ENCODE results near the gene TRMT61A. TPM values are rescaled to one million over a fixed set of nuclear protein-coding genes. Genes with fewer than 3 reads are reported as not detected.

TRMT61A gene
- total and polyA plus RNA-seq, 2 of the 13 experiments (the other 11 are each of a cell fraction or from before 2014, with no cell fraction given) = 6.5 to 13.6 TPM

- TF ChIP-seq ZHX2 (IDR thresholded peaks at IDR 0.05; ENCODE audit: low read depth) (peak; percentile 36; the same call in 1 of the 2 replicates), ZHX2 (CRISPR knock-in tag; IDR thresholded peaks at IDR 0.05; ENCODE audit: borderline replicate concordance) (no peak), HOXA3 (CRISPR knock-in tag; IDR thresholded peaks at IDR 0.05) (peak; percentile 82), SNAPC5 (CRISPR knock-in tag; IDR thresholded peaks at IDR 0.05; ENCODE audit: borderline replicate concordance) (0 out of 2 replicates have a peak, but pooled peaks have one; percentile 14), CREBL2 (CRISPR knock-in tag; IDR thresholded peaks at IDR 0.05; ENCODE audit: borderline replicate concordance) (peak; percentile 22; the same call in 1 of the 2 replicates), ZIK1 (CRISPR knock-in tag; IDR thresholded peaks at IDR 0.05; ENCODE audit: borderline replicate concordance, low read depth) (no peak; the same call in 1 of the 2 replicates), PATZ1 (CRISPR knock-in tag; IDR thresholded peaks at IDR 0.05) (peak; percentile 94), GATAD1 (CRISPR knock-in tag; IDR thresholded peaks at IDR 0.05) (peak; percentile 94), ZNF446 (CRISPR knock-in tag; IDR thresholded peaks at IDR 0.05) (peak; percentile 61; the same call in 1 of the 2 replicates), ZNF749 (CRISPR knock-in tag; IDR thresholded peaks at IDR 0.05; ENCODE audit: borderline replicate concordance) (no peak), ZNF484 (CRISPR knock-in tag; IDR thresholded peaks at IDR 0.05; ENCODE audit: borderline replicate concordance, low read depth) (no peak), DNMT3B (CRISPR knock-in tag; conservative IDR thresholded peaks at IDR 0.05) (no peak), SMAD9 (CRISPR knock-in tag; IDR thresholded peaks at IDR 0.05) (no peak), THAP9 (CRISPR knock-in tag; IDR thresholded peaks at IDR 0.05; ENCODE audit: borderline replicate concordance) (peak; percentile 43; the same call in 1 of the 2 replicates)
Measured at GRCh38 chr14:103562429-103563225, 33.6 kb downstream of the TRMT61A start, which contains the start of the genes BAG5 and COA8 (continued).
